Suprapubic skin (tissue), 4 donors: ENCODE data around the gene PODXL2.
"Not testable (repeated sequence)": the region's sequence is repeated elsewhere in the genome, so short reads cannot be mapped to it uniquely, and the experiment has no call there.

ENCODE experiments used
- CTCF ChIP-seq, 2 donors: fragments of 200-600 bp in 1 of 2; fragments of 450-650 bp in 1 of 2; sonication (generic) in 1 of 2; IDR thresholded peaks; one replicate each; pipeline ENCODE4 v1.5.1; 2016 to 2019; ENCODE audit warnings: antibody characterized with exemption in 2 of 2, mild to moderate bottlenecking in 1 of 2, moderate library complexity in 1 of 2
- EP300 ChIP-seq: sonication (generic); formaldehyde crosslinking; IDR thresholded peaks from one replicate; pipeline ENCODE4 v1.6.1; 2017; ENCODE audit warnings: antibody characterized with exemption
- POLR2A ChIP-seq, 2 donors: fragments of 450-650 bp; IDR thresholded peaks; one replicate each; pipeline ENCODE4 v1.6.1; 2017; ENCODE audit warnings: antibody characterized with exemption in 2 of 2, mild to moderate bottlenecking in 2 of 2, moderate library complexity in 2 of 2
- POLR2AphosphoS5 ChIP-seq, 3 donors: sonication (generic); formaldehyde crosslinking; IDR thresholded peaks; one replicate each; pipeline ENCODE4 v1.6.1; 2017; ENCODE audit warnings: antibody characterized with exemption in 3 of 3

DNA sequence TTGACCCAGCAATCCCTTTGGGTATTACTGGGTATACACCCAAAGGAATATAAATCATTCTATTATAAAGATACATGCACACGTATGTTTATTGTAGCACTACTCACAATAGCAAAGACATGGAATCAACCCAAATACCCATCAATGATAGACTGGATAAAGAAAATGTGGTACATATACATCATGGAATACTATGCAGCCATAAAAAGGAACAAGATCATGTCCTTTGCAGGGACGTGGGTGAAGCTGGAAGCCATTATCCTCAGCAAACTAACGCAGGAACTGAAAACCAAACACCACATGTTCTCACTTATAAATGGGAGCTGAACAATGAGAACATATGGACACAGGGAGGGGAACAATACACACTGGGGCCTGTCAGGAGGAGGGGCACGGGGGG lies 75.9 kb downstream of the PODXL2 start:
- not testable (repeated sequence) for TF ChIP-seq CTCF (IDR thresholded peaks at IDR 0.05); POLR2AphosphoS5 (IDR thresholded peaks at IDR 0.05); EP300; POLR2A (IDR thresholded peaks at IDR 0.05)
